ENCODE results near the gene DTNA.
A peak's percentile ranks its signal among the peaks of the same experiment; 100 is the strongest.

Gene DTNA

DNA sequence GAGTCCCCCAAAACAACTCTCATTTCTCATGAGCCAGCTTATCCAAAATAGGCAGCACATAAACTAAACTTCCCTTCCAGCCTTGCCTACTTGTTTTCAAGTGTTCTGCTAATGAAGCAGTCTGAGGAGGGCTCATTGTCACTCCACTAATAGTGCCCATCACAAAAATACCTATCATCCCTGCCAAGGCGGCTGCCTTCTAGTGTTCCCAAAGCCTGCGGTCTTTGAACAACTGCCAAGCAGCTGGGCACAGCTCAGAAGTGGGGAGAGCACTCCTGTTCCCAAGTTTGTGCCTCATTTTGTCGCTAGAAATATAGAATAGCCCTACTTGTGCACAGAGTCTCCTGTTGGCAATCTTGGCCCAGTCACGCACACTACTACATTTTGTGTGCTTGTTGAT is 50.3 kb downstream of the DTNA start:
- TF ChIP-seq CTCF (IDR thresholded peaks at IDR 0.05; ENCODE audit: insufficient read depth, low read depth, low read length, missing control alignments): no peak
- no peak for DNase-seq (ENCODE audit: low read depth)
- H3K4me3 ChIP-seq (ENCODE audit: low read depth, low read length): no peak overlapping the region

DNA sequence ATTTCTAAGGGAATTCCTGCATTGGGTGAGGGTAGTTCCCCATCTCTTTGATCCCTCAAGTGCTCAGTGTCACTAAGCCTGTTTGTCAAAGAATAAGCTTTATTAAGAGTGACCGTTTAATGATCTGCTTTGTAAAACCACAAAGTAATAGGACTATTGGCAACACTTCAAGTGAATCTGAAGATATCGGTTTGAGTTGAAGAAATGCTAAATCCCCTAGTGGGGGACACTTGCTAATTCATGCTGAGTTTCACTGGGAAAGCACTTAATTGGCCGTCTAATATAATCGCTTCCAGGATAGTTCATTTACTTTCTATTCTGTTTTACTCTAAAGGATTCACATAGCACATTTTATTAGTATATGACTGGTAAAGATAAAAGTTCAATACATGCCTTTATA is 54.4 kb downstream of the DTNA start:
- no peak for TF ChIP-seq CTCF (IDR thresholded peaks at IDR 0.05; ENCODE audit: insufficient read depth, low read depth, low read length, missing control alignments)
- no peak for DNase-seq (ENCODE audit: low read depth)
- H3K4me3 ChIP-seq (ENCODE audit: low read depth, low read length): no peak overlapping the region

GRCh38 chr18:34767601-34768027 is 57.5 kb downstream of the DTNA start:
- DNase-seq (ENCODE audit: low read depth): peak; percentile 69
- TF ChIP-seq CTCF (IDR thresholded peaks at IDR 0.05; ENCODE audit: insufficient read depth, low read depth, low read length, missing control alignments): no peak
- no peak overlapping the region for H3K4me3 ChIP-seq (ENCODE audit: low read depth, low read length)

GRCh38 chr18:34771958-34772357 is 61.9 kb downstream of the DTNA start:
- TF ChIP-seq CTCF (IDR thresholded peaks at IDR 0.05; ENCODE audit: insufficient read depth, low read depth, low read length, missing control alignments): no peak
- DNase-seq (ENCODE audit: low read depth): no peak
- no peak overlapping the region for H3K4me3 ChIP-seq (ENCODE audit: low read depth, low read length)

GRCh38 chr18:34772887-34773286 is 62.8 kb downstream of the DTNA start:
- DNase-seq (ENCODE audit: low read depth): no peak
- H3K4me3 ChIP-seq (ENCODE audit: low read depth, low read length): no peak overlapping the region

GRCh38 chr18:34773378-34773777 is 63.3 kb downstream of the DTNA start:
- no peak for TF ChIP-seq CTCF (IDR thresholded peaks at IDR 0.05; ENCODE audit: insufficient read depth, low read depth, low read length, missing control alignments)
- DNase-seq (ENCODE audit: low read depth): no peak
- H3K4me3 ChIP-seq (ENCODE audit: low read depth, low read length): no peak overlapping the region

More at GRCh38 chr18:34772887-34773286, 62.8 kb downstream of the DTNA start:
- no peak for TF ChIP-seq CTCF (IDR thresholded peaks at IDR 0.05; ENCODE audit: insufficient read depth, low read depth, low read length, missing control alignments)

DNA sequence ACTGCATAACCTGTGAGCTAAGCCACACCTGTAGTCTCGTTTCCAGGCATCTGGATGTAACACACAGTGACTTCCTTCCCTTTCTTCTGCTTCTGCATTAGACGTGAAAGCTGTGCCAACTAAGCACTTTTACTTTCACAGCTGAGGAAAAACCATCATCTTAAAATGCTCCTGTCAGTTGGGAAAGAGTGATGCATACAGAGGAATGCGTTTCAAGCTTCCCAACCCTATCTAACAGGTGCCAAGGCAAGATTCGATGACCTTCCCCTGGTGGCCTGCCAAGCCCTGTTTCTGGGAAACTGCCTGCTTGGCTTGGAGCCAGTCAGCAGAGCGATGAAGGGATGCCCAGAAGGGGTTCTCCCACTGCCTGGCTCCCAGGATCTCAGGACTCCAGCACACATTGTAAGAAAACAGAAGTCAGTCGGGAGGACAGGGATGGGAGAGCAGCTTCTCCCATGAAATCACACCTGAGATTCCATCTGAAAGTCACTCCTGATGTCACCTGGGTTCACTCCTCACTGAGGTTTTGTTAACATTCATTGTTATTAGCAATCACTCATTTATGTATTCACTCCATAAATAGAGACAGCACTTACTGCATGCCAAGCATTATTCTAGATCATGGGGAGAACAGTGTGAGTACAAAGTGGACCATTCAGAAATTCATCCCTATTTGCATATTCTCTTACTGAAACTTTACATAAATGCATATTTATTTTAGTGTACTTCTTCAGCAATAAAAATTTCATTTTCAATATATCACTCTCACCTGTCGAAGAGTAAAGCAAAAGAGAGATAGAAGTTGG is 64.1 kb downstream of the DTNA start:
- H3K4me3 ChIP-seq (ENCODE audit: low read depth, low read length): no peak overlapping the region
- no peak for TF ChIP-seq CTCF (IDR thresholded peaks at IDR 0.05; ENCODE audit: insufficient read depth, low read depth, low read length, missing control alignments)
- DNase-seq (ENCODE audit: low read depth): no peak

All from GM12865 (cell line).